H9 (cell line): ENCODE results near the gene UTF1. TPM values are rescaled to one million over a fixed set of nuclear protein-coding genes. Genes with fewer than 3 reads are reported as not detected.

Experiments
- DNase-seq: peaks from one replicate; pipeline ENCODE4 v3.0.0-alpha.2; 2017
- H2AFZ ChIP-seq: one replicate; pipeline ENCODE4 v1.6.1; 2013; ENCODE audit warnings: mild to moderate bottlenecking, low read length, control low read depth, moderate library complexity
- H2AK5ac ChIP-seq: 2 replicates; pipeline ENCODE4 v1.6.1; 2013; ENCODE audit warnings: low read length, control low read depth, mixed read lengths; ENCODE audit not compliant: insufficient read length
- H2BK120ac ChIP-seq: one replicate; pipeline ENCODE4 v1.6.1; 2013; ENCODE audit warnings: low read depth, mild to moderate bottlenecking, low read length, control low read depth, inconsistent platforms; ENCODE audit not compliant: poor library complexity, severe bottlenecking
- H2BK12ac ChIP-seq: 2 replicates; pipeline ENCODE4 v1.6.1; 2013; ENCODE audit warnings: low read length, control low read depth, mixed read lengths, low read depth; ENCODE audit not compliant: insufficient read length
- H2BK15ac ChIP-seq: 2 replicates; pipeline ENCODE4 v1.6.1; 2013; ENCODE audit warnings: low read depth, low read length, control low read depth
- H2BK20ac ChIP-seq: one replicate; pipeline ENCODE4 v1.6.1; 2013; ENCODE audit warnings: low read depth, mild to moderate bottlenecking, low read length, control low read depth, inconsistent platforms; ENCODE audit not compliant: poor library complexity, severe bottlenecking
- H2BK5ac ChIP-seq: 2 replicates; pipeline ENCODE4 v1.6.1; 2013; ENCODE audit warnings: low read length, control low read depth, mixed read lengths; ENCODE audit not compliant: insufficient read length
- H3K14ac ChIP-seq: 2 replicates; pipeline ENCODE4 v1.6.1; 2013; ENCODE audit warnings: low read length, control low read depth; ENCODE audit not compliant: insufficient read depth
- H3K18ac ChIP-seq: 2 replicates; pipeline ENCODE4 v1.6.1; 2013; ENCODE audit warnings: low read depth, mild to moderate bottlenecking, mixed read lengths, low read length, control low read depth; ENCODE audit not compliant: insufficient read length
- H3K23ac ChIP-seq: 2 replicates; pipeline ENCODE4 v1.6.1; 2013; ENCODE audit warnings: low read length, control low read depth, mixed read lengths, low read depth; ENCODE audit not compliant: insufficient read length
- H3K23me2 ChIP-seq: 2 replicates; pipeline ENCODE4 v1.6.1; 2013; ENCODE audit warnings: low read depth, mild to moderate bottlenecking, mixed read lengths, low read length, control low read depth; ENCODE audit not compliant: insufficient read length, poor library complexity, severe bottlenecking
- H3K27ac ChIP-seq: 2 replicates; pipeline ENCODE4 v1.5.1; 2013; ENCODE audit warnings: low read length, control low read depth, mixed read lengths, low read depth; ENCODE audit not compliant: insufficient read length
- H3K27me3 ChIP-seq: 2 replicates; pipeline ENCODE4 v1.6.1; 2013; ENCODE audit warnings: low read length, control low read depth, inconsistent platforms; ENCODE audit not compliant: insufficient read depth
- H3K4ac ChIP-seq: 2 replicates; pipeline ENCODE4 v1.6.1; 2013; ENCODE audit warnings: low read depth, mild to moderate bottlenecking, control low read depth, inconsistent platforms, low read length, moderate library complexity
- H3K4me1 ChIP-seq: 2 replicates; pipeline ENCODE4 v1.6.1; 2013; ENCODE audit warnings: low read length, control low read depth, inconsistent platforms; ENCODE audit not compliant: insufficient read depth
- H3K4me2 ChIP-seq: 2 replicates; pipeline ENCODE4 v1.6.1; 2013; ENCODE audit warnings: low read length, control low read depth, mixed read lengths; ENCODE audit not compliant: insufficient read length, insufficient read depth
- H3K56ac ChIP-seq: 2 replicates; pipeline ENCODE4 v1.6.1; 2013; ENCODE audit warnings: low read depth, mild to moderate bottlenecking, mixed read lengths, low read length, control low read depth; ENCODE audit not compliant: insufficient read length
- H3K79me1 ChIP-seq: 2 replicates; pipeline ENCODE4 v1.6.1; 2013; ENCODE audit warnings: low read depth, mild to moderate bottlenecking, moderate library complexity, low read length, control low read depth, inconsistent platforms; ENCODE audit not compliant: insufficient read depth, poor library complexity, severe bottlenecking
- H3K79me2 ChIP-seq: 2 replicates; pipeline ENCODE4 v1.6.1; 2013; ENCODE audit warnings: low read length, control low read depth, inconsistent platforms; ENCODE audit not compliant: insufficient read depth
- H3K9ac ChIP-seq: 2 replicates; pipeline ENCODE4 v1.6.1; 2013; ENCODE audit warnings: low read length, control low read depth, mixed read lengths; ENCODE audit not compliant: insufficient read length; ENCODE audit errors: extremely low read depth
- H3K9me3 ChIP-seq: one replicate; pipeline ENCODE4 v1.6.1; 2013; ENCODE audit warnings: low read depth, low read length, inconsistent platforms; ENCODE audit not compliant: control insufficient read depth
- H3T11ph ChIP-seq: one replicate; pipeline ENCODE4 v1.6.1; 2013; ENCODE audit warnings: mild to moderate bottlenecking, low read length, control low read depth, inconsistent platforms
- H4K20me1 ChIP-seq: one replicate; pipeline ENCODE4 v1.6.1; 2013; ENCODE audit not compliant: control insufficient read depth, insufficient read length, insufficient read depth
- H4K5ac ChIP-seq: 2 replicates; pipeline ENCODE4 v1.6.1; 2013; ENCODE audit warnings: low read depth, mild to moderate bottlenecking, mixed read lengths, low read length, control low read depth; ENCODE audit not compliant: insufficient read length
- H4K8ac ChIP-seq: replicated peaks from 2 replicates; pipeline ENCODE4 v1.6.1; 2013; ENCODE audit warnings: low read length, control low read depth, mixed read lengths, low read depth; ENCODE audit not compliant: insufficient read length
- H4K91ac ChIP-seq: 2 replicates; pipeline ENCODE4 v1.6.1; 2013; ENCODE audit warnings: low read depth, mild to moderate bottlenecking, moderate library complexity, mixed read lengths, low read length, control low read depth; ENCODE audit not compliant: insufficient read length
- H3K27ac Mint-ChIP-seq, 3 experiments: 2 replicates in 2 of 3; 3 replicates in 1 of 3; pipeline ENCODE4 v1.8.0; 2020 to 2021; ENCODE audit warnings: mixed read lengths in 3 of 3, mild to moderate bottlenecking in 1 of 3, moderate library complexity in 1 of 3
- H3K27me3 Mint-ChIP-seq: 2 replicates; pipeline ENCODE4 v1.8.0; 2021; ENCODE audit warnings: low read depth, mild to moderate bottlenecking, moderate library complexity, mixed read lengths
- H3K36me3 Mint-ChIP-seq, 3 experiments: 2 replicates in 2 of 3; 3 replicates in 1 of 3; pipeline ENCODE4 v1.8.0; 2020 to 2021; ENCODE audit warnings: low read depth in 3 of 3, mixed read lengths in 3 of 3; ENCODE audit not compliant: insufficient read depth in 1 of 3
- H3K4me1 Mint-ChIP-seq, 2 experiments: 2 replicates each; pipeline ENCODE4 v1.8.0; 2020; ENCODE audit warnings: mixed read lengths in 2 of 2
- H3K4me3 Mint-ChIP-seq, 2 experiments: 2 replicates in 1 of 2; 3 replicates in 1 of 2; pipeline ENCODE4 v1.8.0; 2020 to 2021; ENCODE audit warnings: mild to moderate bottlenecking in 2 of 2, mixed read lengths in 2 of 2, moderate library complexity in 1 of 2
- H3K9me3 Mint-ChIP-seq, 2 experiments: 2 replicates in 1 of 2; 3 replicates in 1 of 2; pipeline ENCODE4 v1.8.0; 2020; ENCODE audit warnings: mild to moderate bottlenecking in 2 of 2, mixed read lengths in 2 of 2, moderate library complexity in 1 of 2
- WGBS: extraction: QIAGEN DNeasy Blood & Tissue Kit; methylation state at CpG from one replicate; pipeline ENCODE4 v1.1.7; 2013; ENCODE audit warnings: missing lambda C conversion rate, low lambda C conversion rate, mixed read lengths; ENCODE audit not compliant: insufficient read length; ENCODE audit errors: extremely low coverage; 5-methylcytosine and 5-hydroxymethylcytosine counted together
- microRNA-seq: library from miRNA; unstranded; fragments of <30 nt; microRNA quantifications from one replicate; pipeline ENCODE4, GENCODE V29; 2020; ENCODE audit warnings: borderline microRNAs expressed
- total RNA-seq: library from RNA; stranded (reverse); gene quantifications from 2 replicates; pipeline ENCODE4 v1.2.1, GENCODE V29; 2021
- TF ChIP-seq, protein P1 (sequence below): fragments of 200-600 bp; sonication (generic); conservative IDR thresholded peaks from 3 replicates; pipeline ENCODE4 v1.8.0; 2021; ENCODE audit warnings: antibody characterized with exemption, mild to moderate bottlenecking

Gene UTF1
- total RNA-seq, 1 experiment from 2014 or later: 31.5 TPM

DNA sequence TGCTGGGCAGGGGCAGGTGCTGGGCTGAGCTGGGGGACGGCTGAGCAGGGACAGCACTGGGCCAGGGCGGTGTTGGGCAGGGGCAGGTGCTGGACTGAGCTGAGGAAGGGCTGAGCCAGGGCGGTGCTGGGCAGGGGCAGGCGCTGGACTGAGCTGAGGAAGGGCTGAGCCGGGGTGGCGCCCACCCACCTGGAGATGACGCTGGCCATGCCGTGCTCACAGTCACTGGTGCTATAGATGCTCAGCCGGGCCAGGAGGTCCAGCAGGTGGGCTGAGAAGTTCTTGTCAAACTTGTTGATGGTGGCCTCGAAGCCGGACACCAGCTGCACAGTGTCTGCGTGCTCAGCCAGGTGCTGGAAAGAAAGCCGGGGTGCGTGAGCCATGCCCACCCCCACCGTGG, 51.1 kb downstream of the UTF1 start:
- H4K5ac ChIP-seq: no peak overlapping the region
- H3K56ac ChIP-seq: no peak overlapping the region
- H2AK5ac ChIP-seq: no peak overlapping the region
- no peak overlapping the region for H3K23ac ChIP-seq
- no peak overlapping the region for H2BK12ac ChIP-seq
- H3K27me3 ChIP-seq: no peaks in the 10 kb centered on the region; the same call in 1 of the 2 replicates
- H3K79me2 ChIP-seq: no peaks in the 10 kb centered on the region
- no peak overlapping the region for H3K4ac ChIP-seq
- no peaks in the 10 kb centered on the region for H3K9me3 Mint-ChIP-seq
- peaks cover 2 to 3% of the 10 kb centered on the region in 2 experiments; a peak in 2 of 4 replicates for H3K4me1 Mint-ChIP-seq
- H3K36me3 Mint-ChIP-seq: peaks cover 14 to 52% (median 41%) of the 10 kb centered on the region in 3 experiments; a peak in 6 of 7 replicates
- no peak overlapping the region; a peak in 1 of 7 replicates for H3K27ac Mint-ChIP-seq
- H3K23me2 ChIP-seq: peaks cover 6% of the 10 kb centered on the region
- no peaks in the 10 kb centered on the region for H3K4me1 ChIP-seq
- H4K91ac ChIP-seq: no peak overlapping the region
- no peaks in the 10 kb centered on the region for H3K79me1 ChIP-seq
- H2BK120ac ChIP-seq: no peak overlapping the region
- no peaks in the 10 kb centered on the region for H3K9me3 ChIP-seq
- H3K27ac ChIP-seq: no peak overlapping the region
- H2AFZ ChIP-seq: no peak overlapping the region
- no peak overlapping the region for H2BK5ac ChIP-seq
- H3K4me3 Mint-ChIP-seq: no peak overlapping the region
- TF ChIP-seq, protein P1, sequence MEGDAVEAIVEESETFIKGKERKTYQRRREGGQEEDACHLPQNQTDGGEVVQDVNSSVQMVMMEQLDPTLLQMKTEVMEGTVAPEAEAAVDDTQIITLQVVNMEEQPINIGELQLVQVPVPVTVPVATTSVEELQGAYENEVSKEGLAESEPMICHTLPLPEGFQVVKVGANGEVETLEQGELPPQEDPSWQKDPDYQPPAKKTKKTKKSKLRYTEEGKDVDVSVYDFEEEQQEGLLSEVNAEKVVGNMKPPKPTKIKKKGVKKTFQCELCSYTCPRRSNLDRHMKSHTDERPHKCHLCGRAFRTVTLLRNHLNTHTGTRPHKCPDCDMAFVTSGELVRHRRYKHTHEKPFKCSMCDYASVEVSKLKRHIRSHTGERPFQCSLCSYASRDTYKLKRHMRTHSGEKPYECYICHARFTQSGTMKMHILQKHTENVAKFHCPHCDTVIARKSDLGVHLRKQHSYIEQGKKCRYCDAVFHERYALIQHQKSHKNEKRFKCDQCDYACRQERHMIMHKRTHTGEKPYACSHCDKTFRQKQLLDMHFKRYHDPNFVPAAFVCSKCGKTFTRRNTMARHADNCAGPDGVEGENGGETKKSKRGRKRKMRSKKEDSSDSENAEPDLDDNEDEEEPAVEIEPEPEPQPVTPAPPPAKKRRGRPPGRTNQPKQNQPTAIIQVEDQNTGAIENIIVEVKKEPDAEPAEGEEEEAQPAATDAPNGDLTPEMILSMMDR: no peak
- H3K18ac ChIP-seq: no peak overlapping the region
- H2BK15ac ChIP-seq: no peak overlapping the region
- no peak for DNase-seq
- H4K20me1 ChIP-seq: no peaks in the 10 kb centered on the region
- WGBS: no CpG with 5 or more reads among the region's 15 CpGs
- no peak overlapping the region for H3K14ac ChIP-seq
- H3K9ac ChIP-seq: no peak overlapping the region
- H3T11ph ChIP-seq: no peak overlapping the region
- no peak overlapping the region for H3K4me2 ChIP-seq
- H4K8ac ChIP-seq: no peak overlapping the region
- no peak overlapping the region for H2BK20ac ChIP-seq
- H3K27me3 Mint-ChIP-seq: peaks cover 3% of the 10 kb centered on the region

Small RNA genes within 50 kb of the gene (microRNA-seq; reads per million reads assigned to microRNA genes)
- gene MIR202: not detected

Other genes starting within 250 kb of the UTF1 start
- 0.11 and 0.13 TPM in 2 replicates for gene ADGRA1, start 142.3 kb upstream of the UTF1 start, total RNA-seq
- gene KNDC1, start 70.0 kb upstream of the UTF1 start, total RNA-seq: 13.7 and 15.7 TPM in 2 replicates
- gene VENTX, start 7.6 kb downstream of the UTF1 start, total RNA-seq: 10.9 and 11.1 TPM in 2 replicates
- 4.5 and 5.4 TPM in 2 replicates for gene ADAM8, start 46.7 kb downstream of the UTF1 start, total RNA-seq
- gene TUBGCP2, start 78.7 kb downstream of the UTF1 start, total RNA-seq: 52.4 and 53.5 TPM in 2 replicates
- gene ZNF511, start 78.7 kb downstream of the UTF1 start, total RNA-seq: 83.6 and 89.4 TPM in 2 replicates
- gene CALY, start 106.7 kb downstream of the UTF1 start, total RNA-seq: 1.9 and 2.9 TPM in 2 replicates
- gene PRAP1, start 117.2 kb downstream of the UTF1 start, total RNA-seq: 0.81 and 1.2 TPM in 2 replicates
- 39.6 and 41.8 TPM in 2 replicates for gene FUOM, start 127.8 kb downstream of the UTF1 start, total RNA-seq
- gene ECHS1, start 143.1 kb downstream of the UTF1 start, total RNA-seq: 94.1 and 100 TPM in 2 replicates
- gene PAOX, start 149.0 kb downstream of the UTF1 start, total RNA-seq: 5.3 and 5.6 TPM in 2 replicates
- gene MTG1, start 163.9 kb downstream of the UTF1 start, total RNA-seq: 61.4 and 65.3 TPM in 2 replicates
- 0.42 TPM in 2 replicates for gene SPRN, start 194.4 kb downstream of the UTF1 start, total RNA-seq
- 0.39 and 0.50 TPM in 2 replicates for gene SCART1, start 223.7 kb downstream of the UTF1 start, total RNA-seq